ENCODE measurements around the gene CDH23.

DNA sequence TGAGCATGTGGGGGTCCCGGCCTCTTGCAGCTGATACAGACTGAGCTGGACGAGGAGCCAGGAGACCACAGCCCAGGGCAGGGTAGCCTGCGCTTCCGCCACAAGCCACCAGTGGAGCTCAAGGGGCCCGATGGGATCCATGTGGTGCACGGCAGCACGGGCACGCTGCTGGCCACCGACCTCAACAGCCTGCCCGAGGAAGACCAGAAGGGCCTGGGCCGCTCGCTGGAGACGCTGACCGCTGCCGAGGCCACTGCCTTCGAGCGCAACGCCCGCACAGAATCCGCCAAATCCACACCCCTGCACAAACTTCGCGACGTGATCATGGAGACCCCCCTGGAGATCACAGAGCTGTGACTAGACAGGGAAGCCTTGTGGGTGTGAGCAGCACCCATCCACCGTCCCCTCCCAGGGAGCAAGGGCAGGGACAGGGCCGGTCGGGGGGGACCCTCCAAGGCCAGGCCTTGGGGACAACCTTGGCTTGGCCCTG, 418.2 kb downstream of the CDH23 start:
- TF ChIP-seq, protein P1, sequence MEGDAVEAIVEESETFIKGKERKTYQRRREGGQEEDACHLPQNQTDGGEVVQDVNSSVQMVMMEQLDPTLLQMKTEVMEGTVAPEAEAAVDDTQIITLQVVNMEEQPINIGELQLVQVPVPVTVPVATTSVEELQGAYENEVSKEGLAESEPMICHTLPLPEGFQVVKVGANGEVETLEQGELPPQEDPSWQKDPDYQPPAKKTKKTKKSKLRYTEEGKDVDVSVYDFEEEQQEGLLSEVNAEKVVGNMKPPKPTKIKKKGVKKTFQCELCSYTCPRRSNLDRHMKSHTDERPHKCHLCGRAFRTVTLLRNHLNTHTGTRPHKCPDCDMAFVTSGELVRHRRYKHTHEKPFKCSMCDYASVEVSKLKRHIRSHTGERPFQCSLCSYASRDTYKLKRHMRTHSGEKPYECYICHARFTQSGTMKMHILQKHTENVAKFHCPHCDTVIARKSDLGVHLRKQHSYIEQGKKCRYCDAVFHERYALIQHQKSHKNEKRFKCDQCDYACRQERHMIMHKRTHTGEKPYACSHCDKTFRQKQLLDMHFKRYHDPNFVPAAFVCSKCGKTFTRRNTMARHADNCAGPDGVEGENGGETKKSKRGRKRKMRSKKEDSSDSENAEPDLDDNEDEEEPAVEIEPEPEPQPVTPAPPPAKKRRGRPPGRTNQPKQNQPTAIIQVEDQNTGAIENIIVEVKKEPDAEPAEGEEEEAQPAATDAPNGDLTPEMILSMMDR (conservative IDR thresholded peaks at IDR 0.05) = no peak
- TF ChIP-seq EZH2 (IDR thresholded peaks at IDR 0.05; ENCODE audit: low read depth) = no peak
